IMR-90 (cell line): Measurements from ENCODE around the gene KLHL29.

Source experiments
- BHLHE40 ChIP-seq: fragments of 150-350 bp; IDR thresholded peaks from 2 replicates; pipeline ENCODE4 v1.6.1; 2016; ENCODE audit warnings: mild to moderate bottlenecking, low read depth, low read length
- MAFK ChIP-seq: IDR thresholded peaks from 2 replicates; pipeline ENCODE4 v1.6.1; 2012; ENCODE audit warnings: low read depth, low read length, improper control_type of control experiment
- SMC3 ChIP-seq: fragments of 150-350 bp; IDR thresholded peaks from 2 replicates; pipeline ENCODE4 v1.6.1; 2016; ENCODE audit warnings: low read depth, mild to moderate bottlenecking, antibody characterized with exemption, low read length, moderate library complexity
- TF ChIP-seq, protein P1 (sequence below): conservative IDR thresholded peaks from 2 replicates; pipeline ENCODE4 v1.5.1; 2012; ENCODE audit warnings: mild to moderate bottlenecking, low read depth, low read length, improper control_type of control experiment

DNA sequence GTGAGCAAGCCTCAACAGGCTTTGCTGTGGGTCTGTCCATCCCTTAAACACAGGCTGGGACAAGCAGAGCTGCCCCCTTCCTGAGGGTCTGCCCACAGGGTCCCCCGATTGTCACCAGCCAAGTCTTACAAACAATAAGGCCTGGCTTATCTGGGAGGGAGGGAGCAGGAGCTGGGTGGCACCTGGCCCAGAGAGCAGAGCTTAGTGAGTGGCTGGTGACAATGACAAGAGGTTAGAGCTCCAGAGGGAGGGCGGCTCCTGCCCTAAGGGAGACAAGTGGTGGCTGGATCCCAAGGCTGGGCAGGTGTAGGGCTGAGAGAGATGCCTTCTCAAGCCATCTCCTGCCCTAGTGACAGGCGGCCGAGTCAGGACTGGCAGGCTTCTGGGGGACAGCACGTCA is 125.5 kb downstream of the KLHL29 start:
- TF ChIP-seq, protein P1, sequence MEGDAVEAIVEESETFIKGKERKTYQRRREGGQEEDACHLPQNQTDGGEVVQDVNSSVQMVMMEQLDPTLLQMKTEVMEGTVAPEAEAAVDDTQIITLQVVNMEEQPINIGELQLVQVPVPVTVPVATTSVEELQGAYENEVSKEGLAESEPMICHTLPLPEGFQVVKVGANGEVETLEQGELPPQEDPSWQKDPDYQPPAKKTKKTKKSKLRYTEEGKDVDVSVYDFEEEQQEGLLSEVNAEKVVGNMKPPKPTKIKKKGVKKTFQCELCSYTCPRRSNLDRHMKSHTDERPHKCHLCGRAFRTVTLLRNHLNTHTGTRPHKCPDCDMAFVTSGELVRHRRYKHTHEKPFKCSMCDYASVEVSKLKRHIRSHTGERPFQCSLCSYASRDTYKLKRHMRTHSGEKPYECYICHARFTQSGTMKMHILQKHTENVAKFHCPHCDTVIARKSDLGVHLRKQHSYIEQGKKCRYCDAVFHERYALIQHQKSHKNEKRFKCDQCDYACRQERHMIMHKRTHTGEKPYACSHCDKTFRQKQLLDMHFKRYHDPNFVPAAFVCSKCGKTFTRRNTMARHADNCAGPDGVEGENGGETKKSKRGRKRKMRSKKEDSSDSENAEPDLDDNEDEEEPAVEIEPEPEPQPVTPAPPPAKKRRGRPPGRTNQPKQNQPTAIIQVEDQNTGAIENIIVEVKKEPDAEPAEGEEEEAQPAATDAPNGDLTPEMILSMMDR, result no peak
- TF ChIP-seq BHLHE40 (no peak), SMC3 (no peak), MAFK (no peak)
